NB4 (cell line): ENCODE results near the gene TEDC2.
A peak's percentile ranks its signal among the peaks of the same experiment; 100 is the strongest.

Experiments used
- DNase-seq: peaks from one replicate; pipeline ENCODE4 v3.0.0; 2010; ENCODE audit warnings: low read depth
- H3K4me3 ChIP-seq: one replicate; pipeline ENCODE4 v1.5.1; 2011; ENCODE audit warnings: mild to moderate bottlenecking, low read depth, low read length, moderate library complexity
- CTCF ChIP-seq: IDR thresholded peaks from one replicate; pipeline ENCODE4 v1.5.1; 2012; ENCODE audit warnings: low read depth, low read length
- MAX ChIP-seq: IDR thresholded peaks from 2 replicates; pipeline ENCODE4 v1.6.1; 2011; ENCODE audit warnings: low read depth, low read length
- MYC ChIP-seq: IDR thresholded peaks from 2 replicates; pipeline ENCODE4 v1.6.1; 2011; ENCODE audit warnings: low read depth, low read length
- POLR2A ChIP-seq: IDR thresholded peaks from 2 replicates; pipeline ENCODE4 v1.6.1; 2011; ENCODE audit warnings: mild to moderate bottlenecking; ENCODE audit not compliant: insufficient read length; ENCODE audit errors: extremely low read depth

TEDC2 gene

DNA sequence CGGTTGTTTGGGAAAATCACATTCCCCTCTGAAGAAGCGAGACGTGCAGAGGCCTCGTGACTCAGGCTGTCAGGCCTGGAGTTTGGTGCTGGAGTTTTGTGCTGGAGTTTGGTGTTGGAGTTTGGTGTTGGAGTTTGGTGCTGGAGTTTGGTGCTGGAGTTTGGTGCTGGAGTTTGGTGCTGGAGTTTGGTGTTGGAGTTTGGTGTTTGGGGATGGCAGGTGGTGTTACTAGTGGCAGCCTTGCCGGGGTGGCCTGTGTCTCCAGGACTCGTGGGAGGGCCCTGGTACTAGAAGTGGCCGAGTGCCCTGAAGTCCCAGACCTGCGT lies 27.6 kb downstream of the TEDC2 start:
- no peak overlapping the region for H3K4me3 ChIP-seq
- TF ChIP-seq MYC, result no peak
- no peak for TF ChIP-seq CTCF
- TF ChIP-seq POLR2A, result no peak
- TF ChIP-seq MAX, result no peak
- no peak for DNase-seq

DNA sequence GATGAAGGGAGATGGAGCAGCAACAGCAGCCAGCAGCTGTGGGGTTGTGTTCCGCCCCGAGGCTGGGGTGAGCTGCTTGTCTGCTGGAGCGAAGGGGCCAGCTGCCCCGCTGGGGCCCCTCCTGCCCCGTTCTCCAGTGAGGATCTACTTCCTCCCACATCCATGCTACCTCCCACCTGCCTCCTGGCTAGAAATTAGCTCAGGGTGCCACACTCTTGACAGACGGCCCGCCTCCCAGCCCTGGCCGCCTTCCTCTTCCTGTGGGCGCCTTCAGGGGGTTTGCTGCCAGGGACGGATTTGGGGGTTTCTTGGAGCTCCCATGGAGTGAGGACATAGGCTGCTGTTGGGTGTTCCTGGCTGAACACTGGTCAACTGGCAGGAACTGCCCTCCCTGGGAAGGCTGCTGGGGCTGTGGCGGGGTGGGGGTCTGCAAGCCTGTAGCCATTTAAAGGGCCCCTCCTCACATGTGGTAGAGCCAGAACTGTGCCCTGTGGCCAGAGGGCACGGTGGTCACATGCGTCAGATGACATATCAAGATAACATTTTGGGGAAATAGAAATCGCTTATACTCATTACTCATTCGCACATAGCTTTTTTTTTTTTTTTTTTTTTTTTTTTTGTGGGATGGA lies 28.1 kb downstream of the TEDC2 start:
- no peak overlapping the region for H3K4me3 ChIP-seq
- peak; percentile 59 for TF ChIP-seq MAX
- no peak for TF ChIP-seq POLR2A
- no peak for TF ChIP-seq MYC
- DNase-seq, result peak; percentile 74

DNA sequence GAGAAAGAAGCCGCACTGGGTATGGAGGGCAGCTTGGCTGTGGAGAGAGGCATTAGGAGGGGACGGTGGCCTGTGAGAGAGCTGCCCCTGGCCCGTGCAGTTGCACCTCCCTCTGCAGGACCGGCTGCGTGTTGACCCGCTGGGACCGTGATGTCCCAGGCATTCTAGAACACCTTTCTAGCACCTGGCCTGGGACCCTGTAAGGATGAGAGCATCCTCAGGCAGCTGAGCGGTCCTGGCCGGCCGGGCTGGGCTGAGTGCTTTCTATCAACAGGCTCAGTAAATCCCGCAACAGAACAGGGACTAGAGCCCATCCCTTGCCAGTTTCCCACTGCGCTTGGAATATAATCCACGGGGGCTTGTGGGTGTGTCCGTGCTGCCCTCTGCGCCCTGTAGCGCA lies 29.7 kb downstream of the TEDC2 start:
- TF ChIP-seq POLR2A (no peak), MYC (no peak), MAX (no peak), CTCF (no peak)
- DNase-seq, result no peak
- H3K4me3 ChIP-seq, result no peak overlapping the region

GRCh38 chr16:2490190-2491105 lies 30.5 kb downstream of the TEDC2 start:
- TF ChIP-seq MAX (no peak), CTCF (no peak), MYC (no peak), POLR2A (no peak)
- no peak overlapping the region for H3K4me3 ChIP-seq
- DNase-seq, result no peak

DNA sequence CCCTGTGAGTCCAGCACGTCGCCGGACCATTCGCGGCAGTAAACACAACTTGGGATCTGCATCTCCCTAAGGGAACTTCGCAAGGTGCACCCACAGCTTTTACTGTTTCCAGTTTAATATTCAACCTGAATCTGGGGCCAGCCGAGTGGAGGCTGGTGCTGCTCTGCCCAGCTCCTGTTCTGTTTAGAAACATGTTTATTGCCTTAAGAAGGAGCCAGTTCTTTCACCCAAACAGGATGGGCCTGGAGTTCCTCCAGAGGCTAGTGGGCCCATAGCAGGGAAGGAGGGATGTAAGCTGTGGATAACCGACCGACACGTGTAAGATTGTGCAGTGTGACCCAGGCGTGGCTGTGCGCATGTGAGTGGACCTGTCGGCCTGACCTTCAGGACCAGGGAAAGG lies 32.4 kb downstream of the TEDC2 start:
- no peak for DNase-seq
- H3K4me3 ChIP-seq, result no peak overlapping the region
- no peak for TF ChIP-seq MYC
- TF ChIP-seq CTCF, result no peak
- TF ChIP-seq MAX, result no peak
- TF ChIP-seq POLR2A, result no peak

DNA sequence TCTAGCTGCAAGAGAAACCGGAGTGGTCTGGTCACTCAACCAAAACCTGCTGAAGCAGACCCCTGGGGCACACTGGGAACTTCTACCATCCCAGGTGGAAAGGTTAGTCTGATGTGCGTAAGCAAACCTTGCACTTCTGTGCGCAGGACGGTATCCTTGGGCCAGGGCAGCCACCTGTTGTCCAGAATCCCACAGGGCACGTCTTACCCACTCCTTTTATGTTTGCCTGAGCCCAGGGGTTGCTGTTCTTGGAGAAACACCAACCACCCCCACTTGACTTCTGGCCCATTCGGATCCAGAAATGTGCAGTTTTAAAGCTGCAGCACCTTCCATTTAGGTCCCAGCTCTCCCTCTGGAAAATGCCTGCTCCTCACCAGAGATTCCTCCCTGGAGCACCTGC lies 33.7 kb downstream of the TEDC2 start:
- H3K4me3 ChIP-seq, result no peak overlapping the region
- DNase-seq, result no peak
- TF ChIP-seq MYC (no peak), MAX (no peak), POLR2A (no peak), CTCF (no peak)
